Activated CD4-positive, alpha-beta T cell treated with anti-CD3 and anti-CD28 coated beads, Interleukin-2, amount 50 U/mL, for 16 hours (primary cell): ENCODE results near the gene CCNG2.
"Not testable (repeated sequence)": the region's sequence is repeated elsewhere in the genome, so short reads cannot be mapped to it uniquely, and the experiment has no call there.

Experiments used
- DNase-seq: peaks from one replicate; pipeline ENCODE4 v3.0.0-alpha.2; 2020

The CCNG2 gene

GRCh38 chr4:77156912-77157858 is at the start of gene CCNG2:
Gene CCNG2, plus strand, starts transcription at chr4:77157207. Its CDS starts 1,326 bp downstream, at chr4:77158533.
- peak; percentile 2 for DNase-seq

GRCh38 chr4:77110730-77111129 is 46.3 kb upstream of the CCNG2 start:
- no peak for DNase-seq

- DNase-seq = no peak
These were observed 43.9 kb upstream of the CCNG2 start for GRCh38 chr4:77113069-77113468.

GRCh38 chr4:77117721-77118120 is 39.3 kb upstream of the CCNG2 start:
- DNase-seq = no peak

- DNase-seq = no peak
These were observed 36.0 kb upstream of the CCNG2 start for GRCh38 chr4:77120886-77121508.

- no peak for DNase-seq
These were observed 35.2 kb upstream of the CCNG2 start for GRCh38 chr4:77121736-77122240.

GRCh38 chr4:77122656-77123055 is 34.4 kb upstream of the CCNG2 start:
- no peak for DNase-seq

- DNase-seq = no peak
These were observed 33.6 kb upstream of the CCNG2 start for GRCh38 chr4:77123411-77123810.

- no peak for DNase-seq
These were observed 32.4 kb upstream of the CCNG2 start for GRCh38 chr4:77124576-77124975.

- DNase-seq = no peak
These were observed 31.0 kb upstream of the CCNG2 start for GRCh38 chr4:77125961-77126360.

- no peak for DNase-seq
These were observed 30.2 kb upstream of the CCNG2 start for GRCh38 chr4:77126809-77127208.

- DNase-seq = no peak
These were observed 29.8 kb upstream of the CCNG2 start for GRCh38 chr4:77127215-77127614.

GRCh38 chr4:77127837-77128621 is 29.0 kb upstream of the CCNG2 start:
- DNase-seq = no peak

- DNase-seq = no peak
These were observed 24.2 kb upstream of the CCNG2 start for GRCh38 chr4:77132652-77133312.

- not testable (repeated sequence) for DNase-seq
These were observed 19.6 kb upstream of the CCNG2 start for GRCh38 chr4:77137448-77137847.

GRCh38 chr4:77141964-77142645 is 14.9 kb upstream of the CCNG2 start:
- no peak for DNase-seq

GRCh38 chr4:77142646-77143028 is 14.4 kb upstream of the CCNG2 start:
- DNase-seq = no peak

- no peak for DNase-seq
These were observed 13.9 kb upstream of the CCNG2 start for GRCh38 chr4:77143091-77143490.

- peak; percentile 7 for DNase-seq
These were observed 11.2 kb upstream of the CCNG2 start for GRCh38 chr4:77145842-77146185.

GRCh38 chr4:77146186-77147078 is 10.6 kb upstream of the CCNG2 start:
- peak; percentile 5 for DNase-seq
